Stimulated activated naive CD8-positive, alpha-beta T cell treated with anti-CD3 and anti-CD28 coated beads, Interleukin-15, Interleukin-2, amounts not matched to agents 100 ng/mL and 50 ng/mL, for 24 hours (primary cell): Measurements from ENCODE around the gene GM2A.
"Not testable (repeated sequence)": the region's sequence is repeated elsewhere in the genome, so short reads cannot be mapped to it uniquely, and the experiment has no call there.

Experiments used
- H3K27ac Mint-ChIP-seq: one replicate; pipeline ENCODE4 v1.8.0; 2021; ENCODE audit warnings: mild to moderate bottlenecking, mixed read lengths
- H3K27me3 Mint-ChIP-seq: one replicate; pipeline ENCODE4 v1.8.0; 2021; ENCODE audit warnings: mixed read lengths
- H3K36me3 Mint-ChIP-seq: one replicate; pipeline ENCODE4 v1.8.0; 2021; ENCODE audit warnings: low read depth, mixed read lengths
- H3K4me1 Mint-ChIP-seq: one replicate; pipeline ENCODE4 v1.8.0; 2021; ENCODE audit warnings: low read depth, mixed read lengths
- H3K4me3 Mint-ChIP-seq: one replicate; pipeline ENCODE4 v1.8.0; 2021; ENCODE audit warnings: mild to moderate bottlenecking, mixed read lengths
- H3K9me3 Mint-ChIP-seq: one replicate; pipeline ENCODE4 v1.8.0; 2021; ENCODE audit warnings: mixed read lengths

GM2A gene

GRCh38 chr5:151309821-151310220, 56.8 kb downstream of the GM2A start:
- not testable (repeated sequence) for H3K4me1 Mint-ChIP-seq, H3K36me3 Mint-ChIP-seq, H3K27me3 Mint-ChIP-seq, H3K27ac Mint-ChIP-seq, H3K4me3 Mint-ChIP-seq, H3K9me3 Mint-ChIP-seq

DNA sequence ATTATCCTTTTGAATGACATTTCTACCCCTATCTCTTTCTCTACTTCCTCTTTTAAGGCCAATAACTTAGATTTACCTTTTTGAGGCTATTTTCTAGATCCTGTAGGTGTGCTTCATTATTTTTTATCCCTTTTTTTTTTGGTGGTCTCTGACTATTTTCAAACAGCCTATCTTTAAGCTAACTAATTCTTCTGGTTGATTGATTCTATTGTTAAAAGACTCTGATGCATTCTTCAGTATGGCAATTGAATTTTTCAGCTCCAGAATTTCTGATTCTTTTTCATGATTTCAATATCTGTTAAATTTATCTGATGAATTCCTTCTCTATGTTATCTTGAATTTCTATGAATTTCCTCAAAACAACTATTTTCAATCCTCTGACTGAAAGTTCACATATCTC, 57.9 kb downstream of the GM2A start:
- H3K36me3 Mint-ChIP-seq, result no peaks in the 10 kb centered on the region
- H3K9me3 Mint-ChIP-seq, result peaks cover 6% of the 10 kb centered on the region
- H3K4me3 Mint-ChIP-seq, result no peak overlapping the region
- H3K27me3 Mint-ChIP-seq, result no peaks in the 10 kb centered on the region
- H3K4me1 Mint-ChIP-seq, result no peaks in the 10 kb centered on the region
- H3K27ac Mint-ChIP-seq, result no peak overlapping the region

GRCh38 chr5:151312756-151313324, 59.9 kb downstream of the GM2A start:
- no peak overlapping the region for H3K27ac Mint-ChIP-seq
- no peaks in the 10 kb centered on the region for H3K36me3 Mint-ChIP-seq
- H3K27me3 Mint-ChIP-seq, result no peaks in the 10 kb centered on the region
- no peaks in the 10 kb centered on the region for H3K4me1 Mint-ChIP-seq
- peaks cover 6% of the 10 kb centered on the region for H3K9me3 Mint-ChIP-seq
- no peak overlapping the region for H3K4me3 Mint-ChIP-seq

- Mint-ChIP-seq H3K27ac (no peak overlapping the region), H3K36me3 (no peaks in the 10 kb centered on the region), H3K27me3 (no peaks in the 10 kb centered on the region), H3K4me3 (no peak overlapping the region), H3K9me3 (peaks cover 6% of the 10 kb centered on the region), H3K4me1 (no peaks in the 10 kb centered on the region)
Observed at GRCh38 chr5:151313357-151313756, 60.4 kb downstream of the GM2A start.

DNA sequence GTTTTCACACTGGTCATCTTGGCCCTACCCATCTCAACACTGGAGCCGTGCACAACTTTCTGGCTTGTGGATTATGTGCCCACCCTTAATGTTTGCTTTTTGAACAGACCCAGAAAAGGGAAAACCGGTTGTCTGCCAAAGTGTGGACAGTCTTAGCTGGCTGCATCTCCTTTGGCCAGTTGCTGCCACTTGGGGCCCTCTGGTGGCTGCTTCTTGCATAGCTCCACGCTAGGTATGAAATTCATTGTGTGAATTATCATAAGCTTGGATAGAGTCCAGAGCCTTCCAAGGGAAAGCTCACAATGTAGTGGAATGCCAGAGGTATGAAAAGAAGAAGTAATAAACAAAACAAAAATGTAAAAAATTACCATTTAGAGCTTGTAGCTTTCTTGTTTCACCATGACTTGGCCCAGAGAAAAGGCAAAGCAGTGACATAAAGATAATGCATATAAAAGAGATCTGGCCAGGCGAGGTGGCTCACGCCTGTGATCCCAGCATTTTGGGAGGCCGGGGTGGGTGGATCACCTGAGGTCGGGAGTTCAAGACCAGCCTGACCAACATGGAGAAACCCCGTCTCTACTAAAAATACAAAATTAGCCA, 63.1 kb downstream of the GM2A start:
- H3K27ac Mint-ChIP-seq, result no peak overlapping the region
- peaks cover 4% of the 10 kb centered on the region for H3K9me3 Mint-ChIP-seq
- peaks cover 4% of the 10 kb centered on the region for H3K4me1 Mint-ChIP-seq
- H3K27me3 Mint-ChIP-seq, result no peaks in the 10 kb centered on the region
- H3K36me3 Mint-ChIP-seq, result no peaks in the 10 kb centered on the region
- H3K4me3 Mint-ChIP-seq, result no peak overlapping the region

DNA sequence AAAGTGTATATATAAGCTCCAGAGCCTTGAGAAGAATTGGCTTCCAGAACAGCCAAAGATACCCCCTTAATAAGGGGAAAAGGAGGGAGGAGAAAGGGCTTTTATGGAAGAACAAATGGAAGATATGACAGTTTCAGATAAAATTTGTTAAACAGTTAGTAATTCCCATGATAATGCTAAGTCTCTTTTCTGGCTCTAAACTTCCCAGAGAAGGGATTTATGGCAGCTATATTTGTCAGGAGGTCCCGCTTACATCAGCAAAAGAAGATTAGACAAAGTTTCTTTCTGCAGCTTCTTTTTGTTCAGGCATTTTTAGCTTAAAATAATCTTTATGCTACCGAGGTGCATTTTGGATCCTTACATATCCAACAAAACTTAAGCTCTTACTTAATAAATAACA, 64.9 kb downstream of the GM2A start:
- Mint-ChIP-seq H3K4me1 (peaks cover 4% of the 10 kb centered on the region), H3K36me3 (no peaks in the 10 kb centered on the region), H3K27me3 (no peaks in the 10 kb centered on the region), H3K9me3 (no peaks in the 10 kb centered on the region), H3K27ac (no peak overlapping the region), H3K4me3 (no peak overlapping the region)

DNA sequence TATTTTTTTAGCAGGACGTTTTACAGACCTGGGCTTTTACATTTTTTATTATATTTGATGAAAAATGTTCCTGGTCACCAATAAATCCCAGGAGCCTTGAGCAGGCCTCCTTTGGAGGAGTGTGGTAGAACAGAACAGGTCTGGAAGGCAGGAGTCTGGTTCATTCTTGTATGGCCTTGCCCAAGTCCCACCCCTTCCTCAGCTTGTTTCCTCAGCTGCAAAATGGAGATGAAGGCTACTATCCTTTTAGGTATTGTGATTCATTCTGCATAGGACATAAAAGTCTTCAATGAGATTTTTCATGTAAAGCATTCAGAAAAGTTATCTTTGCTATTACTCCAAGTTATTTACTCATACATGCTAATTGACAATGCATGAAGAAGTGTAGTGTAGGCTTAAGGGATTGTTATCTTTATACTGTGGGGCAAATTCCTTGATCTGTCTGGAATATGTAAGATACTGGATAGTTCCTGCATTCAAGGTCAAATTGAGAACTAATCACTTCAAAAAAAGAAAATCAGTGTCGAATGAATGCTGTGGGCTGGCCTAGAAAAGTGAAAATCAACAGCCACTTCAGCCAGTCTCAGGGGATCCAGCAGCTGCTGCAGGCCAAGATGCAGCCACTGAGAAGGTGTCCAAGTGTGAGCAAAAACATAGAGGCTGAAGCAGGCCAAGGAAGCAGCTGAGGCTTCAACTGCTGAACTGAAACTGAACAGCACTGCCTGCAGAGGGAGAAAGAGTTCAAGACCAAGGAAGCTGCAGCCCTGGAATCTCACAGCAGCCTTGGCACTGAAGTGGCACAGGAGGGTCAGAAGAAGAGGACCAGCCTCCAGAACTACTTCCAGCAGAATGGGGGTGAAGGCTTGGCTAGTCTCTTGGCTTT, 66.1 kb downstream of the GM2A start:
- Mint-ChIP-seq H3K27me3 (no peaks in the 10 kb centered on the region), H3K4me1 (peaks cover 4% of the 10 kb centered on the region), H3K9me3 (no peaks in the 10 kb centered on the region), H3K36me3 (no peaks in the 10 kb centered on the region), H3K4me3 (no peak overlapping the region), H3K27ac (no peak overlapping the region)
